Neuron (in vitro differentiated cells): Measurements from ENCODE around the gene ZNF385C.

Experiments
- H2AFZ ChIP-seq: one replicate; pipeline ENCODE4 v1.6.1; 2013; ENCODE audit warnings: low read depth, mild to moderate bottlenecking, inconsistent platforms, low read length, moderate library complexity
- H3K27me3 ChIP-seq: one replicate; pipeline ENCODE4 v1.6.1; 2013; ENCODE audit warnings: low read length; ENCODE audit not compliant: insufficient read depth
- H3K36me3 ChIP-seq: one replicate; pipeline ENCODE4 v1.6.1; 2013; ENCODE audit warnings: low read length; ENCODE audit not compliant: insufficient read depth
- H3K4me1 ChIP-seq: one replicate; pipeline ENCODE4 v1.6.1; 2013; ENCODE audit warnings: low read length; ENCODE audit not compliant: insufficient read depth
- H3K4me3 ChIP-seq: 2 replicates; pipeline ENCODE4 v1.5.1; 2013; ENCODE audit warnings: mild to moderate bottlenecking, low read length, moderate library complexity
- H3K9me3 ChIP-seq: one replicate; pipeline ENCODE4 v1.6.1; 2013; ENCODE audit warnings: low read length

Gene ZNF385C

GRCh38 chr17:42131981-42132432 is 33.7 kb upstream of the ZNF385C start:
- H3K36me3 ChIP-seq = peaks cover 49% of the 10 kb centered on the region
- H3K9me3 ChIP-seq = no peaks in the 10 kb centered on the region
- no peak overlapping the region for H3K4me3 ChIP-seq
- H2AFZ ChIP-seq = no peak overlapping the region
- H3K27me3 ChIP-seq = no peaks in the 10 kb centered on the region
- H3K4me1 ChIP-seq = no peaks in the 10 kb centered on the region

- H3K27me3 ChIP-seq = no peaks in the 10 kb centered on the region
- H3K4me1 ChIP-seq = no peaks in the 10 kb centered on the region
- H2AFZ ChIP-seq = no peak overlapping the region
- no peaks in the 10 kb centered on the region for H3K9me3 ChIP-seq
- H3K36me3 ChIP-seq = peaks cover 51% of the 10 kb centered on the region
- H3K4me3 ChIP-seq = no peak overlapping the region
Measured at GRCh38 chr17:42131232-42131631, 33.0 kb upstream of the ZNF385C start.

GRCh38 chr17:42130310-42130936 is 32.1 kb upstream of the ZNF385C start:
- H3K27me3 ChIP-seq = no peaks in the 10 kb centered on the region
- no peak overlapping the region for H2AFZ ChIP-seq
- no peaks in the 10 kb centered on the region for H3K4me1 ChIP-seq
- no peak overlapping the region for H3K4me3 ChIP-seq
- peaks cover 52% of the 10 kb centered on the region for H3K36me3 ChIP-seq
- no peaks in the 10 kb centered on the region for H3K9me3 ChIP-seq

- no peak overlapping the region for H3K4me3 ChIP-seq
- H3K4me1 ChIP-seq = no peaks in the 10 kb centered on the region
- H2AFZ ChIP-seq = no peak overlapping the region
- peaks cover 50% of the 10 kb centered on the region for H3K36me3 ChIP-seq
- no peaks in the 10 kb centered on the region for H3K9me3 ChIP-seq
- no peaks in the 10 kb centered on the region for H3K27me3 ChIP-seq
Measured at GRCh38 chr17:42129109-42129837, 31.0 kb upstream of the ZNF385C start.

- peaks cover 45% of the 10 kb centered on the region for H3K36me3 ChIP-seq
Measured at GRCh38 chr17:42127414-42127813, 29.1 kb upstream of the ZNF385C start.

GRCh38 chr17:42126836-42127235 is 28.6 kb upstream of the ZNF385C start:
- Histone ChIP-seq H3K9me3 (no peaks in the 10 kb centered on the region), H3K27me3 (no peaks in the 10 kb centered on the region), H2AFZ (no peak overlapping the region), H3K4me3 (no peak overlapping the region), H3K36me3 (peaks cover 45% of the 10 kb centered on the region), H3K4me1 (no peaks in the 10 kb centered on the region)

More at GRCh38 chr17:42127414-42127813, 29.1 kb upstream of the ZNF385C start:
- no peaks in the 10 kb centered on the region for H3K9me3 ChIP-seq
- no peaks in the 10 kb centered on the region for H3K4me1 ChIP-seq
- H2AFZ ChIP-seq = no peak overlapping the region
- no peaks in the 10 kb centered on the region for H3K27me3 ChIP-seq
- no peak overlapping the region for H3K4me3 ChIP-seq

- Histone ChIP-seq H3K4me1 (peaks cover 5% of the 10 kb centered on the region), H2AFZ (no peak overlapping the region), H3K36me3 (peaks cover 41% of the 10 kb centered on the region), H3K4me3 (no peak overlapping the region), H3K27me3 (no peaks in the 10 kb centered on the region), H3K9me3 (no peaks in the 10 kb centered on the region)
Measured at GRCh38 chr17:42125565-42125964, 27.3 kb upstream of the ZNF385C start.

- Histone ChIP-seq H3K9me3 (no peaks in the 10 kb centered on the region), H3K4me3 (no peak overlapping the region), H3K27me3 (no peaks in the 10 kb centered on the region), H2AFZ (no peak overlapping the region), H3K36me3 (peaks cover 30% of the 10 kb centered on the region), H3K4me1 (peaks cover 14% of the 10 kb centered on the region)
Measured at GRCh38 chr17:42124256-42124655, 26.0 kb upstream of the ZNF385C start.

- no peak within 1 kb of the TSS for H2AFZ ChIP-seq
- H3K4me3 ChIP-seq = no peak within 1 kb of the TSS
- H3K36me3 ChIP-seq = peaks cover 14% of the 10 kb centered on the region
Measured at GRCh38 chr17:42122371-42123303, 24.4 kb upstream of the ZNF385C start, which contains the start of gene HSPB9. HSPB9 (plus strand) TSS chr17:42122804; CDS start chr17:42122851, 47 bp downstream.

GRCh38 chr17:42120770-42121769 is 22.8 kb upstream of the ZNF385C start, which contains the start of gene KAT2A:
KAT2A (minus strand) TSS chr17:42121367; CDS start chr17:42121304, 63 bp downstream.
- Histone ChIP-seq H3K4me3 (peak within 1 kb of the TSS; percentile 41), H3K9me3 (no peaks in the 10 kb centered on the region), H3K36me3 (peaks cover 11% of the 10 kb centered on the region), H3K4me1 (peaks cover 14% of the 10 kb centered on the region), H2AFZ (peak within 1 kb of the TSS; percentile 64), H3K27me3 (no peaks in the 10 kb centered on the region)

More at GRCh38 chr17:42122371-42123303, 24.4 kb upstream of the ZNF385C start, which contains the start of gene HSPB9:
- Histone ChIP-seq H3K9me3 (no peaks in the 10 kb centered on the region), H3K4me1 (peaks cover 14% of the 10 kb centered on the region), H3K27me3 (no peaks in the 10 kb centered on the region)

GRCh38 chr17:42120161-42120769 is 22.0 kb upstream of the ZNF385C start:
- peak overlapping the region; percentile 64 for H2AFZ ChIP-seq
- H3K27me3 ChIP-seq = no peaks in the 10 kb centered on the region
- peaks cover 9% of the 10 kb centered on the region for H3K36me3 ChIP-seq
- peaks cover 14% of the 10 kb centered on the region for H3K4me1 ChIP-seq
- H3K9me3 ChIP-seq = no peaks in the 10 kb centered on the region
- H3K4me3 ChIP-seq = peak overlapping the region; percentile 41
